ENCODE data around the gene COQ8B. TPM values are rescaled to one million over a fixed set of nuclear protein-coding genes. Genes with fewer than 3 reads are reported as not detected.
A peak's percentile ranks its signal among the peaks of the same experiment; 100 is the strongest.

Gene COQ8B
- total RNA-seq, 1 experiment from 2014 or later = 62.9 TPM

DNA sequence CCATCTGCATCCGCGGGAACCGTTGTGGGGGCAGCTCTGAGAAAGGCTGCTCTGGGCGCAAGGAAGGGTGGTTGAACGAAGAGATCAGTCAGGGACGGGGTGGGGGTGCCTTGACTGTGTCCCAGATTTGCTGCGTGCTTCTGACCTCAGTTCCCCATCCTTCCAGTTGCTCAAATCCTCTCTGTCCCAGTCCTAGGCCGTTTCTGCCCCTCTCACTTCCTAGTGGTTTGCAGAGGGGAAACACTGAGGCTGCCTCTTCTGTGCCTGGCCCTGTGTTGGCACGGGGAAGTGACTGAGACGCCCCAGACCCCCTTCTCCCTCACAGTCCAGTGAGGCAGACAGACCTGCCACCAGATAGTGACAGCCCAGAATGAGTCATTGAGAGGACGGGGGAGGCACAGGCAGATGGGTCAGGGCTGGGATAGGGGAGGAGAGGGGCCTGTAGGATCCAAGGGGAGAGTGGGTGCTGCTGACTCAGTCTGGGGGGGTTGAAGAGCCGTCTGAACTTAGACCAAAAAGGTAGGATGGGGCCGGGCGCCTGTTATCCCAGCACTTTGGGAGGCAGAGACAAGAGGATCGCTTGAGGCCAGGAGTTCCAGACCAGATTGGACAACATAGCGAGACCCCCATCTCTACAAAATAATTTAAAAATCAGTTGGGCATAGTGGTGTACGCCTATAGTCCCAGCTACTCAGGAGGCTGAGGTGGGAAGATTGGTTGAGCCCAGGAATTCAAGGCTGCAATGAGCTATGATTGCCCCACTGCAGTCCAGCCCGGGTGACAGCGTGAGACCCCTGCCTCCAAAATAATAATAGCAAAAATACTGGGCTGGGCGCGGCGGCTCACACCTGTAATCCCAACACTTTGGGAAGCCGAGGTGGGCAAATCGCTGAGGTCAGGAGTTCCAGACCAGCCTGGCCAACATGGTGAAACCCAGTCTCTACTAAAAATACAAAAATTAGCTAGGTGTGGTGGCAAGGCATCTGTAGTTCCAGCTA lies 52.7 kb downstream of the COQ8B start:
- Mint-ChIP-seq H3K27me3 (ENCODE audit: low read depth) (peaks cover 18% of the 10 kb centered on the region), H3K27ac (no peak overlapping the region), H3K4me3 (peak overlapping the region; percentile 80), H3K9me3 (no peaks in the 10 kb centered on the region), H3K36me3 (peaks cover 3% of the 10 kb centered on the region; the same call in 1 of the 2 replicates), H3K4me1 (peaks cover 2% of the 10 kb centered on the region; the same call in 1 of the 2 replicates)
- DNase-seq (ENCODE audit: low spot score) (no peak), ATAC-seq (peak; percentile 16; the same call in 1 of the 2 replicates)
- ChIA-PET POLR2A (interaction anchor here (0.8 to 2.3 kb wide), 6 partner anchors 27 to 114 kb away, joined by 3 to 8 read pairs (median 4); partner anchors contain the start of genes ACTMAP, COQ8B, ITPKC and NUMBL), CTCF (interaction anchor here (0.6 to 3.9 kb wide), 39 partner anchors 11 to 899 kb away, joined by 3 to 55 read pairs (median 5); partner anchors contain the start of genes ACTMAP, BLVRB, COQ8B and EGLN2)
- no peak for TF ChIP-seq NR3C1 (CRISPR knock-in tag; conservative IDR thresholded peaks at IDR 0.05; ENCODE audit: low read depth)

DNA sequence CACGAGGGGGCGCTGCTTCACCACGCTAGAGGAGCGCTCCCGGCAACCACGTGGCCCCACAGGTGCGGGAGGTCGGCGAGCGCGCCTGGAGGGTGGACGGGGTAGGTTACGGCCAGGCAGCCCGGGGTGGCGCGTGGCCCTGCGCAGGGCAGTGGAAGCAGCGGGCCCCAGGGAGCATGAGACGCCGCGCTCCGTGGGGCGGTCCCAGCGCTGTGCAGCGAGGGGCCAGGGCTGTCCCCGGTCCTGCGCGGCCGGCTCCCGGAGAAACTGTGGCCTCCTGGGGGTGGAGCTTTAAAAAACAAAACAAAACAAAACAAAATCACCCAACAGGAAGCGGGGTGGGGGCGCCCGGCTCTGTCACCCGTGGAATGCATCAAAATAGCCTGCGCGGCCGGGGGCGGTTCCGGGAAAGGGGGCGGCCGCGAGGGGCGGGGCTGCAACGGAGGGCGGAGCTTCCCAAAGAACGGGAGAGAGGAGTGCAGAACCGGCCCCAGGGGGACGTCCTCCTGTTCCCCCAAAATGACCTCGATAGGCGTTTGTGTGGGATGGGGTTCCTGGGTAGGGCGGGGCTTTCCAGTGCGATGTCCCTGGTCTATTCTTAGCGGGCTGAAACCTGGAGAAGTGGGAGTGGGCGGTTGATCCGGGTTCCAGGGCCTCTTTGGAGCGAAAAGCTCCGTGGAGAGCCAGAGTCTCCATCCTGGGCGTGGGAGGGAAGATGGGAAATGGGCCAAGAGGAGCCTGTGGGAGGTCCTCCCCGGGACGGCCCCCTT lies 53.6 kb downstream of the COQ8B start:
- Mint-ChIP-seq H3K4me3 (peak overlapping the region; percentile 80), H3K9me3 (no peaks in the 10 kb centered on the region), H3K4me1 (peaks cover 2% of the 10 kb centered on the region; the same call in 1 of the 2 replicates), H3K36me3 (no peaks in the 10 kb centered on the region), H3K27me3 (ENCODE audit: low read depth) (peaks cover 18% of the 10 kb centered on the region), H3K27ac (no peak overlapping the region)
- ChIA-PET CTCF (interaction anchor here (0.6 to 3.9 kb wide), 40 partner anchors 10 to 900 kb away, joined by 3 to 55 read pairs (median 4); partner anchors contain the start of genes ACTMAP, BLVRB, COQ8B and EGLN2), POLR2A (interaction anchor here (0.7 to 2.3 kb wide), 7 partner anchors 28 to 115 kb away, joined by 3 to 8 read pairs (median 4); partner anchors contain the start of genes ACTMAP, COQ8B, ITPKC and NUMBL)
- peak; percentile 95 for DNase-seq (ENCODE audit: low spot score)
- peak; percentile 85 for ATAC-seq
- TF ChIP-seq, protein P1, sequence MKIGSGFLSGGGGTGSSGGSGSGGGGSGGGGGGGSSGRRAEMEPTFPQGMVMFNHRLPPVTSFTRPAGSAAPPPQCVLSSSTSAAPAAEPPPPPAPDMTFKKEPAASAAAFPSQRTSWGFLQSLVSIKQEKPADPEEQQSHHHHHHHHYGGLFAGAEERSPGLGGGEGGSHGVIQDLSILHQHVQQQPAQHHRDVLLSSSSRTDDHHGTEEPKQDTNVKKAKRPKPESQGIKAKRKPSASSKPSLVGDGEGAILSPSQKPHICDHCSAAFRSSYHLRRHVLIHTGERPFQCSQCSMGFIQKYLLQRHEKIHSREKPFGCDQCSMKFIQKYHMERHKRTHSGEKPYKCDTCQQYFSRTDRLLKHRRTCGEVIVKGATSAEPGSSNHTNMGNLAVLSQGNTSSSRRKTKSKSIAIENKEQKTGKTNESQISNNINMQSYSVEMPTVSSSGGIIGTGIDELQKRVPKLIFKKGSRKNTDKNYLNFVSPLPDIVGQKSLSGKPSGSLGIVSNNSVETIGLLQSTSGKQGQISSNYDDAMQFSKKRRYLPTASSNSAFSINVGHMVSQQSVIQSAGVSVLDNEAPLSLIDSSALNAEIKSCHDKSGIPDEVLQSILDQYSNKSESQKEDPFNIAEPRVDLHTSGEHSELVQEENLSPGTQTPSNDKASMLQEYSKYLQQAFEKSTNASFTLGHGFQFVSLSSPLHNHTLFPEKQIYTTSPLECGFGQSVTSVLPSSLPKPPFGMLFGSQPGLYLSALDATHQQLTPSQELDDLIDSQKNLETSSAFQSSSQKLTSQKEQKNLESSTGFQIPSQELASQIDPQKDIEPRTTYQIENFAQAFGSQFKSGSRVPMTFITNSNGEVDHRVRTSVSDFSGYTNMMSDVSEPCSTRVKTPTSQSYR (CRISPR knock-in tag; IDR thresholded peaks at IDR 0.05) = no peak
- peak; percentile 70 for TF ChIP-seq SP1 (CRISPR knock-in tag; conservative IDR thresholded peaks at IDR 0.05)
- TF ChIP-seq, protein P2, sequence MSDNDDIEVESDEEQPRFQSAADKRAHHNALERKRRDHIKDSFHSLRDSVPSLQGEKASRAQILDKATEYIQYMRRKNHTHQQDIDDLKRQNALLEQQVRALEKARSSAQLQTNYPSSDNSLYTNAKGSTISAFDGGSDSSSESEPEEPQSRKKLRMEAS (CRISPR knock-in tag; IDR thresholded peaks at IDR 0.05) = peak; percentile 97
- TF ChIP-seq FOXJ3 (CRISPR knock-in tag; IDR thresholded peaks at IDR 0.05; ENCODE audit: borderline replicate concordance) = no peak
- no peak for TF ChIP-seq NFYB (CRISPR knock-in tag; conservative IDR thresholded peaks at IDR 0.05; ENCODE audit: low read depth)
- no peak for TF ChIP-seq ZNF425 (CRISPR knock-in tag; conservative IDR thresholded peaks at IDR 0.05)
- TF ChIP-seq ZNF423 (CRISPR knock-in tag; IDR thresholded peaks at IDR 0.05) = no peak
- TF ChIP-seq STAT6 (CRISPR knock-in tag; conservative IDR thresholded peaks at IDR 0.05; ENCODE audit: low read depth) = no peak
- TF ChIP-seq, protein P3, sequence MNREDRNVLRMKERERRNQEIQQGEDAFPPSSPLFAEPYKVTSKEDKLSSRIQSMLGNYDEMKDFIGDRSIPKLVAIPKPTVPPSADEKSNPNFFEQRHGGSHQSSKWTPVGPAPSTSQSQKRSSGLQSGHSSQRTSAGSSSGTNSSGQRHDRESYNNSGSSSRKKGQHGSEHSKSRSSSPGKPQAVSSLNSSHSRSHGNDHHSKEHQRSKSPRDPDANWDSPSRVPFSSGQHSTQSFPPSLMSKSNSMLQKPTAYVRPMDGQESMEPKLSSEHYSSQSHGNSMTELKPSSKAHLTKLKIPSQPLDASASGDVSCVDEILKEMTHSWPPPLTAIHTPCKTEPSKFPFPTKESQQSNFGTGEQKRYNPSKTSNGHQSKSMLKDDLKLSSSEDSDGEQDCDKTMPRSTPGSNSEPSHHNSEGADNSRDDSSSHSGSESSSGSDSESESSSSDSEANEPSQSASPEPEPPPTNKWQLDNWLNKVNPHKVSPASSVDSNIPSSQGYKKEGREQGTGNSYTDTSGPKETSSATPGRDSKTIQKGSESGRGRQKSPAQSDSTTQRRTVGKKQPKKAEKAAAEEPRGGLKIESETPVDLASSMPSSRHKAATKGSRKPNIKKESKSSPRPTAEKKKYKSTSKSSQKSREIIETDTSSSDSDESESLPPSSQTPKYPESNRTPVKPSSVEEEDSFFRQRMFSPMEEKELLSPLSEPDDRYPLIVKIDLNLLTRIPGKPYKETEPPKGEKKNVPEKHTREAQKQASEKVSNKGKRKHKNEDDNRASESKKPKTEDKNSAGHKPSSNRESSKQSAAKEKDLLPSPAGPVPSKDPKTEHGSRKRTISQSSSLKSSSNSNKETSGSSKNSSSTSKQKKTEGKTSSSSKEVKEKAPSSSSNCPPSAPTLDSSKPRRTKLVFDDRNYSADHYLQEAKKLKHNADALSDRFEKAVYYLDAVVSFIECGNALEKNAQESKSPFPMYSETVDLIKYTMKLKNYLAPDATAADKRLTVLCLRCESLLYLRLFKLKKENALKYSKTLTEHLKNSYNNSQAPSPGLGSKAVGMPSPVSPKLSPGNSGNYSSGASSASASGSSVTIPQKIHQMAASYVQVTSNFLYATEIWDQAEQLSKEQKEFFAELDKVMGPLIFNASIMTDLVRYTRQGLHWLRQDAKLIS (CRISPR knock-in tag; IDR thresholded peaks at IDR 0.05; ENCODE audit: borderline replicate concordance) = no peak
- TF ChIP-seq HMGA2 (CRISPR knock-in tag; IDR thresholded peaks at IDR 0.05) = no peak
- TF ChIP-seq CREM (CRISPR knock-in tag; IDR thresholded peaks at IDR 0.05) = peak; percentile 75; the same call in 1 of the 2 replicates
- TF ChIP-seq ELF4 (CRISPR knock-in tag; IDR thresholded peaks at IDR 0.05; ENCODE audit: low read depth) = 0 out of 2 replicates have a peak, but pooled peaks have one; percentile 68
- no peak for TF ChIP-seq E2F1 (CRISPR knock-in tag; IDR thresholded peaks at IDR 0.05)
- TF ChIP-seq FOXP1 (CRISPR knock-in tag; IDR thresholded peaks at IDR 0.05; ENCODE audit: borderline replicate concordance) = peak; percentile 78; the same call in 1 of the 2 replicates

Measured in WTC11 (cell line).